Activated effector memory CD4-positive, alpha-beta T cell treated with Interleukin-2 at 50 U/mL for 16 hours (primary cell): ENCODE measurements around the gene LAMB3.

ENCODE experiments used
- DNase-seq: peaks from one replicate; pipeline ENCODE4 v3.0.0-alpha.2; 2020

Gene LAMB3

DNA sequence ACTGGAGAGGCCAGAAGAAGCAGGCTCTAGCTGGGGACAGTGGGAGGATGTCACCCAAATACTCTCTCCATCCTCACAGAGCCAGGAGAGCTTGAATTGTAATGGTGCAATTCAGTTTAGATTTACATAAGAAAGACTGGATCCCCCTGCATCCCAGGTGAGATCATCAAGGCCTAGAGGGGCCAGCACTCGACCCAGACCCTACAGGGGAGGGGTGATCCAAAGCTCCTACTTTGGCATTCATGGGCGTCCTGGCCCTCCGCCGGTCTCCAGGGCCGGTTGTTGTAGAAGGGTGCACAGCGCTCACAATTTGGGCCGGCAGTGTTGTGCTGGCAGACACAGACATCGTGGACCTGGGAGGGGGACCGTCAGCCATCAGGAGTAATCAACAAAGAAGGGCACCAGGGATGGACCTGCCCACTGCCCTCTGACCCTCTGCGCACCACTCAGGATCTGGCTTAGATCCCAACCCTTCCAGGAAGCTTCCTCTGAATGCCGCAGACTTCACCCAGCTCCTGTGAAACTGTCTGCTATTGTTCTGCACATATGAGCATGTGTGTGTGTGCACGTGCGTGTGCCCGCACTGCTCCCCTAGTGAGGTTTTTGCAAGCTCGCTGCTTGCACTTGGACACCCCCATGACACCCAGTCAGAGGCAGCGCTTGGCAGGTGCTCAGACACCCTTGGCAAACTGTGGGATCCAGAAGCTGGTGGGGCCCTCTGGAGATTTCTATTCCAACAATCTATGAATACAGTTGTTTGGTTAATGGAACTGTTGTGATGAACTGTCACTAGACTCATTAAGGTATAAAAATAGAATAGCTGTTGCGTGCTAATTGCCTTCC lies 21.6 kb downstream of the LAMB3 start:
- no peak for DNase-seq

DNA sequence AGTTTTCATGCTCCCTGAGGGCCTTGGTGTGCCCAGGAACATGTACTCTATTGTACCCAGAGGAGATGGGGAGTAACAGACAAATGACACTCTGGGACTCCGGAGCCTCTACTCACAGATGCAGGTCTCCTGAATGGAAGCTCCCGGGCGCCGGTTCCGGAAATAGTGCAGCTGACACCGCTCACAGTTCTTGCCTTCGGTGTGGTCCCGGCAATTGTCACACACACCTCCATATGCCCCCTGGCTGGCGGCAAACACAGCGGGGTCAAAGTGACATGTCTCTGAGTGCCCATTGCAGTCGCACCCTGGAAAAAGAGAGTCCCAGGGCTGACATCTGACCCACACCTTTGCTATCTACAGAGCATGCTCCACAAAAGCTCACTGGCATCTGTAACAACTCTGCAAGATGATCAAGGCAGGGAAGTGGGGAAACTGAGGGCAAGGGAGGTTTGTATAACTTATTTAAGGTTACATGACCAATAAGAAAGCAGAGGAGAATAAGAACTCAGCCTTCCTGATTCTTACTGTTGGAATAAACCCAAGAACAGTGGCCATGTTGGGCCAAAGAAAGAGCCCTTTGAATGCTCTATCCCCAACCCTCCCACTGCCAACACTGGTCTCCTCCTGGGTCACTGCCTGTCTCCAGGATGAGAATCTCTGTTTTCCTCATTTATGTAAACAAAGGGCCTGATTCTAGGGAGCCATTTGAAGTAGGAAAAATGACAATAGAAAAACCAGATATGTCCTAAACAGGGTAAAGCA lies 22.4 kb downstream of the LAMB3 start:
- DNase-seq, result no peak

DNA sequence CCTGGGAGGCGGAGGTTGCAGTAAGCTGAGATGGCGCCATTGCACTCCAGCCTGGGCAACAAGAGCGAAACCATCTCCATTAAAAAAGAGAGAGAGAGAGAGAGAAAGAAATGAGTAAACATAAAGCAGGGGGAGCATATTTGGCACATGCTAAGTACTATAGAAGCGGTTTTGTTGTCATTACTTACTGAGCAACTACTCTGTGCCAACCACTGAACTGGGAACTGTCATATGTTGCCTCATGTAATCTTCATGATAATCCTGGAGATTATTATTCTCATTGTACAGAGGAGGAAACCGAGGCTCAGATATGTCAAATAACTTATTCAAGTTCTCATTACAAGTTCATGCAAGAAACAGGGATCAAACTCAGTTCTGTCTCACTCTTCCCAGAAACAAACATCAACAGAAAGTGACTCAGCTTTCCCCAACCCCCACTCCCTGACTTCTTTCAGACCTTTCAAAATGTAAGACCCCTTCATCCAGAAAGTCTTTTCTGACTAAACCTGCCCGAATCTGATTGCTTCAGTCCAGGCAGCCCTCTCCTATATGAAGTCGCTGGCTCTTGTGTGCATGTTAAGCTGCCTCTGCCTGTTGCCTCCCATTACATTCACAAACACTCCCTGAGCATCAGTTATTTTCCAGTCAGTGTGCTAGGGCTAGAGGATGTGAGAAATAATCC lies 23.5 kb downstream of the LAMB3 start:
- DNase-seq, result no peak

DNA sequence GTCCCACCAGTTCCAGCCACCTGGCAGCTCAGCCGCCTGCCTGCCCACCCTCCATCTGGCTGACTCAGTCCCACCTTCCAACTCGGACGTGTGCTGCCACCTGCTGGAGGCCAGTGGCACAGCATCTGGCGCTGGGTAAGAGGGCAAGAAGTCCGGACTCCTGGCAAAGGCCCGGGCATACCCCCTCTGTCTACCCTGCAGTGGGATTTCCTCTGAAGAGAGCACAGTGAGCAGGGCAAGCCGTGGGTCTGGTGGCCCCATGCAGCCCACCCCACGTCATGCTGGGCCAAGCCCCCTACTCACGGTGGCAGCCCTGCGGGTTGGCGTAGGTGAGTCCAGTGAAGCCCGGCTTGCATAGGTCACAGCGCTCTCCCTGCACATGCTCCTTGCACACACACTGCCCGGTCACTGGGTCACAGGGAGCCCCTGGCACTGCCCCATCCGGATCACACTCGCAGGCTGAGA lies 24.5 kb downstream of the LAMB3 start:
- peak; percentile 53 for DNase-seq

DNA sequence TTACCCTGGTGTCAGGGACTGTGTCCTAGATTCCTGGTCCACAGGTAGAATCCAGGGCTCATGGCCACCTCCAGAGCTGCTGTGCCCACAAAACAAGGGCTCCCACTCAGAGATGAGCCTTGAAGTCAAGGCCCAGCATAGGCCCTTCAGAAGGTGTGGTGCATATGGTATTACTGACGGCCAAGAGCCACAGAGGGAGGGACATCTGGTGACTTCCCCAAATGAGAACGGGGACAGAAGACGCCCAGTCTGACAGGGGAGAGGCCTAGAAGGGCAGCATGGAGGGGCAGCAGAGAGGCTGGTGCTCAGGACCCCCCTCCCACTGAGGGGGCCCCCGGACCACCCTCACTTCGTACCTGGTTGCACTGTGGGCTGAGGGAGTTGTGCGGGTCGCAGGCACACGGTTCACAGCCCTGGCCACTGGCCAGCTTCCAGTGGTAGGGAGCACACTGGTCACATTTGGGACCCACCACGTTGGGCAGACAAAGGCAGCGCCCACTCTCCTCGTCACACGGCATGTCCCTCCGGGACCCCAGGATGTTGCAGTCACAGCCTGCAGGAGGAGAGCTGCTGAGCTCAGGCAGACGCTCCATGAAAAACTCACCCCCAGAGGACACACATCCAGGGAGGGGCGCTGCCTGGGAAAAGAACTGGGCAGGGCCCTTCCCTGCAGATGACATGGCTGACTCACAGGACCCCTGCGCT lies 25.0 kb downstream of the LAMB3 start:
- no peak for DNase-seq

DNA sequence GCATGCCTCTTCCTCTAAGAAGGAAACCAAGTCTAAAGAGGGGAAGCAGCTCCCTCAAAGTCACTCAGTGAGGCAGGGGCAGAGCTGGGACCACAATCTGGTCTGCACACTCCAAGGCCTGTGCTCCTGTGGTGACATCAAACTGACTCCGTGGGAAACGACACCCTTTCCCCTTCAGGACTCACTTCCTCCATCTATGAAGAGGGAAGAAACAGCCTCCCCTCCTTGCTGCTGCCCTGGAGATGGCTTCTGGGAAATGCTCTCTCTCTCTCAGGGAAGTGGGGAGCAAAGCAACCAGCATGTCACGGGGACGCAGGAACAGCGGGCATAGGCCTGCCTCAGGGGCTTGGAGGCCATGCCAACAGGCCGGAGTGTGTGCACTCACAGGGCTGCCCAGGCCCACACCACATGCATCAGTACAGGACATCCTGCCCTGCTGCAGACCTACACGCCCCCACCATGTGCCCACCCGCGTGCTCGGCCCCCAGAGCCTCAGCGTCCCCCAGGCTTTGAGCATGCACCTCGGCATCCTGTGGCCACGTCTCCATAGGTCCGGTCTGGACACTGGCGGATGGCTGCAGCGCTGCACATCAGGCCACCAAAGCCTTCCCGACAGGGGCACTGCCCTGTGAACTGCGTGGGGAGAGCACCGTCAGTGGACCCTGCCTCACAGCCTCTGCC lies 25.7 kb downstream of the LAMB3 start:
- DNase-seq, result no peak

DNA sequence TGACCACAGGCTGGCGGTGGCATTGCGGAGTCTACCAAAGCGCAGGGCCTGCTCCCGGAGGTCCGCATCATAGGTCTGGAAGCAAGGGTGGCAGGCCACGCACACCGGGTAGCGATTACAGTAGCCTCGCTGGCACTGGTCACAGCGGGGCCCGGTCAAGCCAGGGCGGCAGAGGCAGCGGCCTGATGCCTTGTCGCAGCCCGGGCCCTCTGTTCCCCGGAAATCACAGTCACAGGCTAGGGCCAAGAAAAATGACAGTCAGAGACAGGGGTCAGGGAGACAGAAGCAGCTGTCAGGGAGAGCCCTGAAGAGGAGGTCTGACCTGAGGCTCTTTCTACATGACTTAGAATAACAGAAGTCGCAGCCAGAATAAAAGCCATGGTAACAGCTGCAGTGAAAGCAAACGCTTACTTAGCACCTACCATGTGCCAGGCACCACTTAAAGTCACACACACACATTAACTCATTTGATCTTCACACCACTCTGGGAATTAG lies 26.4 kb downstream of the LAMB3 start:
- no peak for DNase-seq

DNA sequence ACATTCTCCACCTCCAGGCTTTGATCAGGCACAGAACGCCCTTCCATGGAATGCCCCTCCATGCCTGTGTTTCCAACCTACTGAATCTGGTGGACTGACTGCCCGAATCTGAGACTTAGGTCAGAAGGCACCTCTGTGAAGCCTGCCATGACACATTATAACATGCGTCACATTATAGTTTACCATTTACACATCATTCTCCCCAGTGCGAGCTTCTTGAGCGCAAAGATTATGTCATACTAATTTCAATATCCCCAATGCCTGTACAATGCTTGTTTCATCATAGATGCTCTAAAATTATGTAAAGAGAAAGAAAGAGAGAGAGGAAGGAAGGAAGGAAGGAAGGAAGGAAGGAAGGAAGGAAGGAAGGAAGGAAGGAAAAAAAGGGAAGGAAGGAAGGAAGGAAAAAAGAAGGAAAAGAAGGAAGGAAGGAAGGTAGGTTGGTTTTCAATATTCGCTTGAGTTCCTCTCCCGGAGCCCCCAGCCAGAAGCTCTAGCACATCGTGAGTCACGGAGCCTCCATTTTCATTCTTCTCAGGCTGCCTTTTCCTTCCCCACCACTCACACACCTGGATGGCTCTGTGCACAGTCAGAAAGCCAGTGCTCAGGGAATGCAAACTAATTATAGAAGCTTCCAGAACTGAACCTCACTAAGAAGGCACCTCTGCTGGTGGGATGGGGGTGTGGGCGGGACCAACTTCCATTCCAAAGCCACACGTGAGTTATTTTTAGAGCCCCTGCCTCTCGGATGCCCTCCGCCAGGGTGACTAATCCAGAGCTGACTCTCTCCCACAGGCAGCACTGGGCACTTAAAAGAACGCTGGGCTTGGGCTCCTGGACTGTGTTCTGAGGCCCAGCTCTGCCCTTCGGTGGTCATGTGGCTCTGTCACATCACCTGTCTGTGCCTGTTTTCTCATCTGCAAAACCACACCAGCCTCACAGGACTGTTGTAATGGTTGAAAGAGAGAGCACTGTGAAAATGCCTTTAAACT lies 27.4 kb downstream of the LAMB3 start:
- DNase-seq, result no peak

DNA sequence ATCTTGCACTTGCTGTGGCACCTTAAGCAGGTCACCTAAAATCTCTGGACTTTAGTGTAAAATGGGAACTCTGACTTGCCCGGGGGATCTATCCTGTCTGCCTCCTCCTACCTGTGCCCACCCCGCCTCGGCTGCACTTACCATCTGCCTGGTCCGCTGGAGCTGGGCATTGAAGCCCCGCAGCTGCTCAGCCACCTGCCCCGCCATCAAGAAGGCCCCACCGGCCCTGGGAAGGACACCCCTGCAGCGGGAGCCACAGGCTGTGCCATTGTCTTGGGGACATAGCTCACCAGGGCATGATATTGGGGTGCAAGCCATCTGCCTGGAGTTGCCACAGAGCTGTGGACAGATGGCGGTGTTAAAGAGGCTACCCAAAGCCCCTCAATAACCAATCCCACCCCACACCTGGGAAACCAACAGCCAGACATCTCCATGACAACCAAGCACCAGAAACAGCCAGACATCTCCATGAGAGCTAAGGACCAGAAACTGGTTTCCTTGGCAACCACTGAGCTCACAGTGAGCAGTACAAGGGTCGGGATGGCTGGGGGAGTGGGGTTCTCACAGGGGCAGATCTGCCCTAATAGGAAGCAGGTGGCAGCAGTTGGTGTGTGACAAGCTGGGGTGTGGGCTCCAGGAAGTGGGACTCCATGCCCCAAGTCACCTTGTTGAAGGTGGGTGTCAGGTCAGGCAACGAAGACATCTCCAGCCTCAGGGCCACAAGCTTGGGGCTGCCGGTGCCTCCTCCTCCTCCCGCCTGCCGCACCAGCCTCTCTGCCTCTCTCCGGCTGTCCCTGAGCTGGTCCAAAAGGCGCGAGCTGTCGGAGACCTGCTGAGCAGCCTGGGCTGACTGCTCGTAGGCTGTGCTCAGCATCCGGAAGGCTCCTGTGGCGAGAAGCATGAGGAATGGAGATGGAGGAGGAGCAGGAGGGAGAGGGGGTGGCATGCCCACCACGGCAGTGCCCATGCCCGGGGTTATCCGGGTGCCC lies 29.1 kb downstream of the LAMB3 start:
- DNase-seq, result no peak

DNA sequence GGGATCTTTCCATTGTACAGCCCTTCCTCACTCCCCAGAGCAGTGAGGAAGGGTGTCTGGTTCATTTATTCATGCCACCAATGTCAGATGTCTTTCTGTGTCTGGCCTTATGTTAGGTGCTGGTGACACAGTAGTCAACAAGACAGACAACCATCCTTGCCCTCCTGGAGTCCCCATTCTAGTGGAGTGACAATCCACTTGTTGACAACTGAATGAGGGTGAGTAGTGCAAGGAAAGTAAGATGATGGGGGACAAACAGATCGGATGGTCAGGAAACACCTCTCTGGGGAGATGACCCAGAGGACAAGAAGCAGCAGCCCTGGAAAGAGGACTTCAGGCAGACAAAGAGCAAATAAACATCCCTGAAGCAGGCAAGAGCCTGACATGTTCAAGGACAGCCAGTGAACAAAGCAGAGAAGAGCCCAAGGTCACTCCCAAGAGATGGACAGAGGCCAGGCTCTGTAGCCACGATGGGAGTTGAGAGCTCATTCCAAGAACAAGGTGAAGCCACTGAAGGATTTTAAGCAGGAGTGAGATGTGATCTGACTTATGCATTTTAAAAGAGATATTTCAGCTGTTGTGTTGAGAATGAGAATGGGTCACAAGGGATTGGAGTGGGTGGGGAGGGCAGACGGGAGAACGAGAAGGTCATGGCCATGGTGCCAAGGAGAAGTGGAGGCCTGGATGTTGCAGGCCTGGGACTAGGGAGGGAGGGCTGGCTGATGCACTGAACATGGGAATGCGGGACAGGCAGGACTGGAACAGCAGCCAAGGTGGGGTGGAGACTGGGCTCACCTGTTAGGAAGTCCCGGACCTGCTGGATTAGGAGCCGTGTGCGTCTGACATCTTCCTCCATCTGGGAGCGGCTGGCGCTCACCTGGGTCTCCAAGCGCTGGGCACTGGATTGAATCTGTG lies 30.2 kb downstream of the LAMB3 start:
- DNase-seq, result no peak

DNA sequence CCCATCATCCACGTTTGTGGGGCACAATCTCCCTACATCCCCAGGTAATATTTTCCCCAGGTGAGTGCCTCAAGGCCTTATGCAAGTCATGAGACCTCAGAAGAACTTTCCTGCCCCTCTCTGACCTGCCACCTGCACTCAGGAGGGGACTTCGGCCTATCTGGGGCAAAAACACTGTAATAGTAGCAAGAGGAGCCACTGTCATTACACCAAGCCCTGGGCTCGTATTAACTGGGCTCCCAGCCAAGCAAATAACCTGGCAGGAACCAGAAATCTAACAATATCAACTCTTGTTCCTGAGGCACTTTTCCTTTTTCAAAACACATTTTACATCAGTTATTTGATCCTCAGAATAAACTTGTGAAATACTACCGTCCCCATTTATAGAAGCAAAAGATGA lies 30.9 kb downstream of the LAMB3 start:
- DNase-seq, result no peak

DNA sequence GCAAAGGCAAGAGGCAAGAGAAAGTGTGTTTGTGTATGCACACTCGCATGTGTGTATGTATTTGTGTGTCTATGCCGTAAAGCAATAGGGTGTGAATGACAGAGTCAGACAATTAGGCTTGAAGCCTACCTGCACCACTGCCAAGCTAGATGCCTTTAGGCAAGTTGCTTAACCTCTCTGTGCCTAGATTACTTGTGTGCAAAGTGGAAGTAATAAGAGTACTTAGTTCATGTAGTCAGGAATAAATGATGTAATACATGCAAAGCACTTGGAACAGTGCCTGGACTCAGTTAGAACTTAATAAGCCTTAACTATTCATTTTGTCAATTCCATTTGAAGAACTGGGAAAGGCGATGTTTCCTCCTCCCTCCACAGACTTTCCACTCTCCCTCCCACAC lies 31.7 kb downstream of the LAMB3 start:
- no peak for DNase-seq

DNA sequence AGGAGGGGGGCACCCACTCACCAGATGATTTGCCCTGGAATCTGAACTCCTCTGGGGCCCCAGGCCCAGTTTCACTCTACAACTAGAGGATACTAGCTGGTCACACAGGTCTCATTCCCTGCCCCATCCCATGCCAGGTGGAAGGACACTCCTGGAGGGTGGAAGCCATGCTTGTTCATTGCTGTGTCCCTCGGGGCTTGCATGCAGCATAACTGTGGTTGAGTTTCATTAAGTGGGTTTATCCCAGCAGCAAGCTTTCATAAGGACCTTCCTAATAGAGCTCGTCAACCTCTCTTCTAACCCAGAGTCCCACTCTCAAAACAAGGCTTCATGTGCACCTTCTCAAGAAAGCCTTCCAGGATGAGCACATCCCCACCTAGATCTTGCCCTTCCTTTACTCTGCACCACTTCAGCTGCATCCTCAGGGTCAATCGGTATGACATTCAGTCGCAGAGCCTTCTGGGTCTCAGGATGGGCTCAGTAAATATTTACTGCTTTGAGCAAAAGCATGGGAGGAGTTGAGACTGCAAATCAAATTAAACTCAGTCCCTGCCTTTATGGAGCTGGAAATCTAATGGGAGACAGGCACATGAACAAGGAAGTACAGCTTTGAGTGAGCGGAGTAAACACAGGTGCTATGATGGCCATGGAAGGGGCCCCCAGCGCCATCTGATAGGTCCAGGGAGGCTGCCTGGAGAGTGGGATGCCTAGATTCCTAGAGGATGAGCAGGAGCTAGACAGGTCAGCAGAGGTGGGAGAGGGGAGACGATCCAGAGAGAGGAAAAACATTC lies 32.3 kb downstream of the LAMB3 start:
- no peak for DNase-seq

DNA sequence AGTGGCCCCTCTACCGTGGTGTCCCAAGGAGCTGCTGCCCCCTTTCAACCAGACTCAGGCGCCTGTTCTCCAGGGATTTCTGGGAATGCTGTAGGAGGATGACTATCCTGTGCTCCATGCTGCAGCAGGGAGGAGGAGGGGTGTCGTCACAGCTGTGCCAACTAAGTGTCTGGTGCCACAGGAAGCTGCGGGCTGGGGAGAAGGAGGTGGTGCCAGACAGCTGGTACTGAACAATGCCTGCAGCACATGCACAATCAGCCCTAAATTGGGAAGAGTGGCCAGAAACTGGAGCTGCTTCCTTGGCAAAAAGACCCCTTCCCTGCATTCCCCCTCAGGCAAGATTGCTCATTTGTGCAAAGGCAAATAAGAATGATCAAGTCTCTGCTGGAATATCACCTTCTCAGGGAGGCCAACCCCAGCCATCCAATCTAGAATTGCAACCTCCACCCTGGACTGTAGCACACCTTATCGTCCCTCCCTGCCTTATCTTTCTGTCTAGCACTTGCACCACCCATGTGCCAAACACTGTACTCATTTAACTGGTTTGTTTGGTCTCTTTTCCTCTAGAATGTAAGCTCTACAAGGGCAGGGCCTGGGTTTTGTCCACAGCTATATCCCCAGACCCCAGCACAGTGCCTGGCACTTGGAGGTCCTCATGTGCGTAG lies 33.3 kb downstream of the LAMB3 start:
- DNase-seq, result no peak

DNA sequence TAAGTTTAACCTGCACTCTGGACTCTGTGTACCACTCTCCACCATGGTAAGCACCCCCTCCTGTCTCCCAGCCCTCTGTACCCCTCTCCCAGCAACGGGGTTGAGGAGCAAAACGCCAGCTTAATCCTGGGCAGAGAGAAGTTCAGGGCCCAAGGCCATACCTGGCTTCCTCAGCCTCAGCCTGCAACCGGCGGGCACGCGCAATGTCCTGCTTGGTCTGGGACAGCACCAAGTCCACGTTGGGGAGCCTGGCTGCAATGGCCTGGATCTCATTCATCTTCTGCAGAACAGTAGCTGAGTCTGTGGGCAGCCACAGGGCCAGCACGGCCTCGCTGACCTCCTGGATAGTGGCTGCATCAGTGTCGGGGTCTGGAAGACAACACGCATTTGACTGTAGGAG lies 33.9 kb downstream of the LAMB3 start:
- no peak for DNase-seq

DNA sequence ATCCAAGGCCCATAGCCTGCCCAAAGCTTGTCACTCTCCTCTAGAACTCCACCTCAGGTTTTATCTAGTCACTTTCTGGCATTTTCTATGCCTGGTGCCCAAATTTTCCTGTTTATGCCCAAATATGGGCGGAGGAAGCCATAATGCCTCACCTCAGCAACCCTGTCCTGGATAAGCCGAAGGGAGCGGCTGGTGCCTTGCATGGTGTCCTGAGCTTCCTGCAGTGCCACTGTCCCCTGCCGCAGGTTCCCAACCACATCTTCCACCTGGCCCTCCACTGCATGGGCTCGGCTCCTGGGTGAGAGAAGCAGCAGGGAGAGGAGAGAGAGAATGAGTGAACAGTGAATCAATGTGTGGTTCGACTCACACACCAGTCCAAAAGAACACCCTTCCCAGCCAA lies 34.5 kb downstream of the LAMB3 start:
- DNase-seq, result no peak

DNA sequence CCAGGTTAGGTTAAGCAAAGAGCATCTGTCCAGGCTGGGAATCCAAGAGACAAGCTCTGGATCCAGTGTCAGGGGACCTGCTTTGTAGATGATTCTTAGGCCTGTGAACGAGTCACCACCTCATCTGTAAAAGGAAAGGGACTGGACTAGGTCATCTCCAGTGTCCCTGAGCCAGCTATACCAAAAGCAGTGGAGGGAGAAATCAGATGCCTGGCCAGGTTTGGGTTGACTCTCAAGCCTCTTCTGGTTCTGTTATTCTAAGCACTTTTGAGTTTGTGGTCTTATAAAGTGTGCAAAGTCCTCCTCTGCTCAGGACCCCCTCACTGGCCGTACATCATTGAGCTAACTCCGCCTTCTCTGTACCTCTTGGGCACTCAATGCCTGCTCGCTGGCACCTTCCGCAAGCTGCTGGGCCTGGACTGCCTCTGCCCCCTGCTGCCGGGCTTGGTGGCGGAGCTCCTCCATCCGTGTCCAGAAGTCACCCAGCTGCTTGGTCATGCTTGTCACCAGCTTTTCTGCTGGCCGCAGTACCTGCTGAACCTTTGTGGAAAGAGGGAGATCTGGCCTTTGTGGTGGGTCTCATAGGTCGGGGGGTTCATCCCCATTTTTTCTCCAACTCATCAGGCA lies 35.1 kb downstream of the LAMB3 start:
- DNase-seq, result no peak
